GM19023 (cell line): ENCODE measurements around the gene WTAP.
"Not testable (repeated sequence)": the region's sequence is repeated elsewhere in the genome, so short reads cannot be mapped to it uniquely, and the experiment has no call there.

Source experiments
- ATAC-seq: cut with Tn5 transposase; IDR thresholded peaks from one replicate; pipeline ENCODE4 v1.9.1; 2021; ENCODE audit warnings: mild to moderate bottlenecking, moderate library complexity; ENCODE audit not compliant: unreplicated experiment

The WTAP gene

GRCh38 chr6:159727717-159728445 lies 575 bp downstream of the WTAP start:
- peak; percentile 36 for ATAC-seq

GRCh38 chr6:159728531-159728964 lies 1.2 kb downstream of the WTAP start:
- no peak for ATAC-seq

GRCh38 chr6:159729598-159730331 lies 2.5 kb downstream of the WTAP start:
- ATAC-seq = no peak

GRCh38 chr6:159730332-159730676 lies 3.0 kb downstream of the WTAP start:
- no peak for ATAC-seq

GRCh38 chr6:159732550-159732949 lies 5.2 kb downstream of the WTAP start:
- not testable (repeated sequence) for ATAC-seq

- not testable (repeated sequence) for ATAC-seq
Observed at GRCh38 chr6:159733395-159733794, 6.1 kb downstream of the WTAP start.

- ATAC-seq = no peak
Observed at GRCh38 chr6:159736908-159737307, 9.6 kb downstream of the WTAP start.

- ATAC-seq = no peak
Observed at GRCh38 chr6:159739341-159739740, 12.0 kb downstream of the WTAP start.

GRCh38 chr6:159742165-159742564 lies 14.9 kb downstream of the WTAP start:
- ATAC-seq = no peak

- no peak for ATAC-seq
Observed at GRCh38 chr6:159745081-159745480, 17.8 kb downstream of the WTAP start.

GRCh38 chr6:159746759-159747158 lies 19.5 kb downstream of the WTAP start:
- ATAC-seq = no peak

GRCh38 chr6:159748127-159748526 lies 20.8 kb downstream of the WTAP start:
- not testable (repeated sequence) for ATAC-seq

- ATAC-seq = no peak
Observed at GRCh38 chr6:159751448-159751847, 24.1 kb downstream of the WTAP start.

- no peak for ATAC-seq
Observed at GRCh38 chr6:159753081-159753872, 26.0 kb downstream of the WTAP start.

- no peak for ATAC-seq
Observed at GRCh38 chr6:159754401-159754800, 27.1 kb downstream of the WTAP start.

GRCh38 chr6:159754959-159755914 lies 27.9 kb downstream of the WTAP start:
- no peak for ATAC-seq

- no peak for ATAC-seq
Observed at GRCh38 chr6:159756508-159756907, 29.2 kb downstream of the WTAP start.

GRCh38 chr6:159758031-159759001 lies 31.0 kb downstream of the WTAP start:
- ATAC-seq = no peak

GRCh38 chr6:159759645-159760044 lies 32.3 kb downstream of the WTAP start:
- no peak for ATAC-seq
